Lower lobe of right lung (tissue), 2 donors: ENCODE results near the gene PGLYRP3. TPM values are rescaled to one million over a fixed set of nuclear protein-coding genes. Genes with fewer than 3 reads are reported as not detected.

Experiments
- ATAC-seq, 2 donors: fragments of 200-7000 bp; cut with Tn5 transposase; one replicate each; pipeline ENCODE4 v1.9.1; 2020 to 2022; ENCODE audit warnings: mild to moderate bottlenecking in 2 of 2, moderate library complexity in 2 of 2
- DNase-seq: peaks from one replicate; pipeline ENCODE4 v3.0.0-alpha.2; 2020
- H3K27ac ChIP-seq: fragments of 200-600 bp; one replicate; pipeline ENCODE4 v1.8.0; 2022
- H3K27me3 ChIP-seq: fragments of 200-600 bp; one replicate; pipeline ENCODE4 v1.8.0; 2022; ENCODE audit warnings: low read depth
- H3K36me3 ChIP-seq: fragments of 200-600 bp; one replicate; pipeline ENCODE4 v1.8.0; 2022; ENCODE audit warnings: mild to moderate bottlenecking
- H3K4me1 ChIP-seq: fragments of 200-600 bp; one replicate; pipeline ENCODE4 v1.8.0; 2022
- H3K4me3 ChIP-seq: fragments of 200-600 bp; one replicate; pipeline ENCODE4 v1.8.0; 2022; ENCODE audit warnings: mild to moderate bottlenecking
- H3K9me3 ChIP-seq: fragments of 200-600 bp; one replicate; pipeline ENCODE4 v1.8.0; 2022
- CTCF ChIP-seq: fragments of 200-600 bp; IDR thresholded peaks from one replicate; pipeline ENCODE4 v1.8.0; 2022; ENCODE audit warnings: antibody characterized with exemption, mild to moderate bottlenecking
- intact Hi-C: fragments of 100-400 bp; cut with DNase I; formaldehyde crosslinking; loops from one replicate; pipeline ENCODE4 v1.11.0; 2022
- total RNA-seq: library from RNA; stranded (reverse); fragmentation: NEBNext Ultra II Directional; extraction: Animal tissue kit (Norgen Biotek cat#: 25700); gene quantifications from one replicate; pipeline ENCODE4 v1.2.1, GENCODE V29; 2021
- donor health status: DM: no; HTN: yes; CAD: no; lungs with severe emphysema.

PGLYRP3 gene
- total RNA-seq, 1 donor from 2014 or later = not detected

DNA sequence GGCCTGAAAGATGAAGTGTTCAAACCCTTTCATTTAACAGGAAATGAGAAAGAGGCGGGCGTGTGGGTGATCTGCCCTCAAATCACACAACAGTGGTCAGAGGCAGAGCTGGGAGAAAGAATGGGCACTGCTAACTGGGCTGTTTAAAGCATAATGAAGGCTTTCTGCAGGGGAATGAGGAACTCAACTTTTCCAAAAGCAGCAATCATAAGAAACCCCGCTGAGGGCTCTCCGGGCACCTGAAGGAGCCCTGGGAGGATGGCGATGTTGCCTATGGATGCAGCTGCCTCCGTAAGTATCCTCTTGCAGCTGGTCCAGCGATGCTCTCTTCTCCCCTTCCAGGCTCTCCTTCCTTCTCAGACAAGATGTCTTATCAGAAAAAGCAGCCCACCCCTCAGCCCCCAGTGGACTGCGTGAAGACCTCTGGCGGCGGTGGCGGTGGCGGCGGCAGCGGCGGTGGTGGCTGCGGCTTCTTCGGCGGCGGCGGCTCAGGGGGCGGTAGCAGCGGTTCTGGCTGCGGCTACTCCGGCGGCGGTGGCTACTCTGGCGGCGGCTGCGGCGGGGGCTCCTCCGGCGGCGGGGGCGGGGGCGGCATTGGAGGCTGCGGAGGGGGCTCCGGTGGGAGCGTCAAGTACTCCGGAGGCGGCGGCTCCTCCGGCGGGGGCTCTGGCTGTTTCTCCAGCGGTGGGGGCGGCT, 52.0 kb downstream of the PGLYRP3 start:
- peak; percentile 9 to 18 for ATAC-seq
- intact Hi-C loops = no loop called here
- no peaks in the 10 kb centered on the region for H3K9me3 ChIP-seq
- no peak for DNase-seq
- peak overlapping the region; percentile 51 for H3K4me3 ChIP-seq
- H3K27ac ChIP-seq = no peak overlapping the region
- H3K27me3 ChIP-seq = peaks cover 60% of the 10 kb centered on the region
- peaks cover 11% of the 10 kb centered on the region for H3K4me1 ChIP-seq
- no peak for TF ChIP-seq CTCF
- H3K36me3 ChIP-seq = no peaks in the 10 kb centered on the region

DNA sequence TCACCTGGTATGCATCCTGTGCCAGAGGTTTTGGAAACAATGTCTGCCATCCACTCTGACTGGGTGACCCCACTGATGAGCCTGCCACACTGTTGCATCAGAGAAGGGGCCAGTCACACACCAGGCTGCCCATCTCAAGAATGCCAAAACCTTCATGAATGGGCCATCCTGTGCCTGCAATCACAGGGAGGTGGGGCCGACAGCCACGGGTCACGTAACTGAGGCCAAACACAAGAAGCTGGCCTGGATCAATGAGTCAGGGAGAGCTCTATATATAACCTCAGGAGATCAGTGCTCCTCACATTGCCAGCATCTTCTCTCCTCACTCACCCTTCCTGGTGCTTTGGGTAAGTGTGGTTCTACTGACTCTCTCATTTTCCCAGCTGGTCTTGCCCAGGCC, 53.4 kb downstream of the PGLYRP3 start, which contains the start of gene LORICRIN:
Gene LORICRIN, plus strand, starts transcription at position 301 of the 400 bp plus-strand sequence. CDS start 1,263 bp downstream, outside the sequence.
- intact Hi-C loops = no loop called here
- Histone ChIP-seq H3K4me3 (no peak within 1 kb of the TSS), H3K9me3 (no peaks in the 10 kb centered on the region), H3K4me1 (peaks cover 11% of the 10 kb centered on the region), H3K27ac (no peak within 1 kb of the TSS), H3K36me3 (no peaks in the 10 kb centered on the region), H3K27me3 (peaks cover 49% of the 10 kb centered on the region)
- DNase-seq = no peak
- no peak for TF ChIP-seq CTCF
- ATAC-seq = no peak

DNA sequence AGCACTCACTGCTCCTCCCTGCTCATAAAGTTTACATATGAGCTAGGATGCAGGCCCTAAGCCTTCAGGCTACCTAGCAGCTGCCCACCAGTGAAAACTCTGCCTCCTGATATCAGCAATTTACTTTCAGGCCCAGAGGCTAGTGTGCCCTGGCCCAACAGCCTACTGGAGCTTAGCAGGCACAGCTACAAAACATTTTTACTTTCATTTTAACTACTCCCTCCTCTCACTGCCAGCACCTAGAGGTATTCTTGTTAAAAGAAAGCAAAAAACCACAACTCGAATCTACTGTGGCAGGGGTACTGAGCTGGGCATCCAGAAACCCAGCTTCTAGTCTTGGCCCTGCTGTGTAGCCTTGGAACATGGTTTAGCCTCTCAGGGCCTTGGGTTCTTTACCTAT, 59.1 kb downstream of the PGLYRP3 start:
- intact Hi-C loops = no loop called here
- DNase-seq = no peak
- Histone ChIP-seq H3K36me3 (no peaks in the 10 kb centered on the region), H3K4me1 (no peaks in the 10 kb centered on the region), H3K27me3 (no peaks in the 10 kb centered on the region), H3K9me3 (no peaks in the 10 kb centered on the region), H3K4me3 (no peak overlapping the region), H3K27ac (no peak overlapping the region)
- no peak for ATAC-seq
- TF ChIP-seq CTCF = no peak

- TF ChIP-seq CTCF = no peak
- Histone ChIP-seq H3K4me3 (no peak overlapping the region), H3K36me3 (no peaks in the 10 kb centered on the region), H3K27me3 (no peaks in the 10 kb centered on the region), H3K4me1 (no peaks in the 10 kb centered on the region), H3K27ac (no peak overlapping the region), H3K9me3 (no peaks in the 10 kb centered on the region)
- DNase-seq = no peak
- intact Hi-C loops = no loop called here
- no peak for ATAC-seq
Measured at GRCh38 chr1:153253076-153253475, 59.7 kb downstream of the PGLYRP3 start.

- intact Hi-C loops = no loop called here
- H3K27ac ChIP-seq = no peak overlapping the region
Measured at GRCh38 chr1:153251988-153252387, 60.8 kb downstream of the PGLYRP3 start.

More at GRCh38 chr1:153251988-153252387, 60.8 kb downstream of the PGLYRP3 start:
- no peak for ATAC-seq
- Histone ChIP-seq H3K4me1 (no peaks in the 10 kb centered on the region), H3K9me3 (no peaks in the 10 kb centered on the region), H3K27me3 (no peaks in the 10 kb centered on the region), H3K4me3 (no peak overlapping the region), H3K36me3 (no peaks in the 10 kb centered on the region)
- no peak for DNase-seq
- no peak for TF ChIP-seq CTCF
